Loucy (cell line): ENCODE data around the gene VASN.

Experiments
- H2AFZ ChIP-seq: fragments of 200-600 bp; sonication (generic); 2 replicates; pipeline ENCODE4 v1.6.0; 2016; ENCODE audit warnings: antibody characterized with exemption, mild to moderate bottlenecking, low read length, moderate library complexity
- H3F3A ChIP-seq: fragments of 200-600 bp; 2 replicates; pipeline ENCODE4 v1.6.0; 2016; ENCODE audit warnings: antibody characterized with exemption, low read depth, mild to moderate bottlenecking
- H3K27me3 ChIP-seq: fragments of 200-600 bp; sonication (generic); 2 replicates; pipeline ENCODE4 v1.6.1; 2014; ENCODE audit warnings: low read length, mild to moderate bottlenecking; ENCODE audit not compliant: insufficient read depth, poor library complexity, severe bottlenecking
- H3K36me3 ChIP-seq: fragments of 200-600 bp; sonication (generic); 2 replicates; pipeline ENCODE4 v1.6.1; 2016; ENCODE audit warnings: low read length; ENCODE audit not compliant: insufficient read depth
- H3K4me1 ChIP-seq: fragments of 200-600 bp; sonication (generic); 2 replicates; pipeline ENCODE4 v1.5.1; 2014; ENCODE audit warnings: low read length, mild to moderate bottlenecking; ENCODE audit not compliant: insufficient read depth, poor library complexity, severe bottlenecking
- H3K4me2 ChIP-seq: fragments of 200-600 bp; sonication (generic); 2 replicates; pipeline ENCODE4 v1.6.0; 2014; ENCODE audit warnings: antibody characterized with exemption, low read length, low read depth, mild to moderate bottlenecking; ENCODE audit not compliant: poor library complexity, severe bottlenecking
- H3K4me3 ChIP-seq: fragments of 200-600 bp; sonication (generic); 2 replicates; pipeline ENCODE4 v1.5.1; 2014; ENCODE audit warnings: low read length, mild to moderate bottlenecking, mixed read lengths; ENCODE audit not compliant: poor library complexity, severe bottlenecking
- H3K79me2 ChIP-seq: fragments of 200-600 bp; sonication (generic); 2 replicates; pipeline ENCODE4 v1.6.1; 2014; ENCODE audit warnings: low read length; ENCODE audit not compliant: insufficient read depth
- H3K9ac ChIP-seq: fragments of 200-600 bp; sonication (generic); 2 replicates; pipeline ENCODE4 v1.6.0; 2014; ENCODE audit warnings: mild to moderate bottlenecking, low read depth, low read length, moderate library complexity; ENCODE audit not compliant: poor library complexity, severe bottlenecking
- H3K9me2 ChIP-seq: fragments of 200-600 bp; sonication (generic); replicated peaks from 2 replicates; pipeline ENCODE4 v1.6.1; 2016; ENCODE audit warnings: low read depth, low read length, mixed read lengths
- H3K9me3 ChIP-seq: fragments of 200-600 bp; sonication (generic); 2 replicates; pipeline ENCODE4 v1.6.1; 2014; ENCODE audit warnings: mild to moderate bottlenecking, antibody characterized with exemption, low read length, low read depth; ENCODE audit not compliant: insufficient read depth
- H4K20me1 ChIP-seq: fragments of 200-600 bp; sonication (generic); 2 replicates; pipeline ENCODE4 v1.6.0; 2014; ENCODE audit warnings: antibody characterized with exemption, low read length, mild to moderate bottlenecking; ENCODE audit not compliant: insufficient read depth, poor library complexity, severe bottlenecking
- CTCF ChIP-seq: fragments of 200-600 bp; sonication (generic); conservative IDR thresholded peaks from 2 replicates; pipeline ENCODE4 v1.5.1; 2014; ENCODE audit warnings: mild to moderate bottlenecking, antibody characterized with exemption, low read length
- EZH2phosphoT487 ChIP-seq: fragments of 200-600 bp; IDR thresholded peaks from 2 replicates; pipeline ENCODE4 v1.6.1; 2018; ENCODE audit warnings: antibody characterized with exemption, mild to moderate bottlenecking, moderate library complexity, borderline replicate concordance

The VASN gene

GRCh38 chr16:4344983-4345835, 26.4 kb upstream of the VASN start:
- no peak for TF ChIP-seq EZH2phosphoT487
- TF ChIP-seq CTCF, result no peak
- H3K9me3 ChIP-seq, result no peaks in the 10 kb centered on the region
- no peak overlapping the region for H3K4me2 ChIP-seq
- H3K9ac ChIP-seq, result no peak overlapping the region
- H3K4me3 ChIP-seq, result no peak overlapping the region
- no peaks in the 10 kb centered on the region for H3K9me2 ChIP-seq
- H3K27me3 ChIP-seq, result no peaks in the 10 kb centered on the region
- H3K4me1 ChIP-seq, result no peaks in the 10 kb centered on the region
- no peaks in the 10 kb centered on the region for H4K20me1 ChIP-seq
- no peaks in the 10 kb centered on the region for H3K36me3 ChIP-seq
- peaks cover 17% of the 10 kb centered on the region; the same call in 1 of the 2 replicates for H3K79me2 ChIP-seq
- no peak overlapping the region for H2AFZ ChIP-seq
- no peaks in the 10 kb centered on the region for H3F3A ChIP-seq

- Histone ChIP-seq H3K36me3 (no peaks in the 10 kb centered on the region), H4K20me1 (no peaks in the 10 kb centered on the region), H3K79me2 (peaks cover 25% of the 10 kb centered on the region; the same call in 1 of the 2 replicates)
These were observed 25.5 kb upstream of the VASN start for GRCh38 chr16:4345836-4346781.

GRCh38 chr16:4347010-4347409, 24.6 kb upstream of the VASN start:
- no peaks in the 10 kb centered on the region for H3K4me1 ChIP-seq
- no peaks in the 10 kb centered on the region for H3K36me3 ChIP-seq
- H2AFZ ChIP-seq, result no peak overlapping the region
- H3F3A ChIP-seq, result no peaks in the 10 kb centered on the region
- no peak overlapping the region for H3K9ac ChIP-seq
- H3K9me2 ChIP-seq, result no peaks in the 10 kb centered on the region
- TF ChIP-seq CTCF (no peak), EZH2phosphoT487 (no peak)
- no peak overlapping the region for H3K4me2 ChIP-seq
- H3K27me3 ChIP-seq, result no peaks in the 10 kb centered on the region
- no peak overlapping the region for H3K4me3 ChIP-seq
- no peaks in the 10 kb centered on the region for H4K20me1 ChIP-seq
- H3K9me3 ChIP-seq, result no peaks in the 10 kb centered on the region
- H3K79me2 ChIP-seq, result peaks cover 25% of the 10 kb centered on the region; the same call in 1 of the 2 replicates

More at GRCh38 chr16:4345836-4346781, 25.5 kb upstream of the VASN start:
- TF ChIP-seq EZH2phosphoT487 (no peak), CTCF (no peak)
- H3K27me3 ChIP-seq, result no peaks in the 10 kb centered on the region
- H2AFZ ChIP-seq, result no peak overlapping the region
- no peaks in the 10 kb centered on the region for H3F3A ChIP-seq
- no peak overlapping the region for H3K9ac ChIP-seq
- no peaks in the 10 kb centered on the region for H3K9me2 ChIP-seq
- no peaks in the 10 kb centered on the region for H3K9me3 ChIP-seq
- no peaks in the 10 kb centered on the region for H3K4me1 ChIP-seq
- H3K4me2 ChIP-seq, result no peak overlapping the region
- H3K4me3 ChIP-seq, result no peak overlapping the region
